K562 (cell line): ENCODE data around the gene GPRC5A. TPM values are rescaled to one million over a fixed set of nuclear protein-coding genes. Genes with fewer than 3 reads are reported as not detected.
A peak's percentile ranks its signal among the peaks of the same experiment; 100 is the strongest.

Experiments used
- BHLHE40 ChIP-seq: IDR thresholded peaks from 2 replicates; pipeline ENCODE4 v1.6.1; 2011; ENCODE audit warnings: low read length, improper control_type of control experiment
- E2F3 ChIP-seq: fragments of 250-450 bp; sonication (Bioruptor Pico); IDR thresholded peaks from 2 replicates; pipeline ENCODE4 v1.4.0; 2020; ENCODE audit warnings: mild to moderate bottlenecking
- ESRRB ChIP-seq: fragments of 250-450 bp; sonication (Bioruptor Pico); IDR thresholded peaks from 2 replicates; pipeline ENCODE4 v1.5.0; 2020; ENCODE audit warnings: mild to moderate bottlenecking, moderate library complexity, borderline replicate concordance
- GATAD2B ChIP-seq: fragments of 450-650 bp; IDR thresholded peaks from 2 replicates; pipeline ENCODE4 v1.6.1; 2017; ENCODE audit warnings: mild to moderate bottlenecking, borderline replicate concordance
- JUNB ChIP-seq: fragments of 450-650 bp; formaldehyde crosslinking; conservative IDR thresholded peaks from 2 replicates; pipeline ENCODE4 v1.4.0; 2020; ENCODE audit warnings: mild to moderate bottlenecking
- L3MBTL2 ChIP-seq: fragments of 450-650 bp; IDR thresholded peaks from 2 replicates; pipeline ENCODE4 v1.6.1; 2016; ENCODE audit warnings: mild to moderate bottlenecking, moderate library complexity
- NFE2 ChIP-seq: IDR thresholded peaks from 2 replicates; pipeline ENCODE4 v1.6.1; 2014; ENCODE audit warnings: antibody characterized with exemption, low read depth
- NFIC ChIP-seq: fragments of 450-650 bp; IDR thresholded peaks from 2 replicates; pipeline ENCODE4 v1.6.1; 2017; ENCODE audit warnings: mild to moderate bottlenecking, inconsistent platforms
- PHF8 ChIP-seq: fragments of 200-600 bp; sonication (generic); IDR thresholded peaks from 2 replicates; pipeline ENCODE4 v1.6.1; 2012; ENCODE audit warnings: mixed run types, mild to moderate bottlenecking, inconsistent platforms, low read length, moderate library complexity, borderline replicate concordance
- RB1 ChIP-seq: fragments of 450-650 bp; IDR thresholded peaks from 2 replicates; pipeline ENCODE4 v1.6.1; 2017; ENCODE audit warnings: low read depth, mild to moderate bottlenecking
- RBFOX2 ChIP-seq: fragments of 200-400 bp; formaldehyde crosslinking; IDR thresholded peaks from 2 replicates; pipeline ENCODE4 v1.6.1; 2017; ENCODE audit warnings: low read depth, mild to moderate bottlenecking, low read length, moderate library complexity
- STAG1 ChIP-seq: sonication (generic); formaldehyde crosslinking; IDR thresholded peaks from 2 replicates; pipeline ENCODE4 v1.5.0; 2020; ENCODE audit warnings: missing genetic modification reagents, borderline replicate concordance
- ZNF134 ChIP-seq: fragments of 250-450 bp; sonication (Bioruptor Pico); conservative IDR thresholded peaks from 2 replicates; pipeline ENCODE4 v1.4.0; 2020
- ZNF239 ChIP-seq: fragments of 250-450 bp; sonication (Bioruptor Pico); IDR thresholded peaks from 2 replicates; pipeline ENCODE4 v1.4.0; 2020; ENCODE audit warnings: mild to moderate bottlenecking
- ZNF347 ChIP-seq: fragments of 450-650 bp; formaldehyde crosslinking; IDR thresholded peaks from 2 replicates; pipeline ENCODE4 v1.4.0; 2020; ENCODE audit warnings: low read depth, mild to moderate bottlenecking, moderate library complexity
- ZNF695 ChIP-seq: fragments of 450-650 bp; formaldehyde crosslinking; IDR thresholded peaks from 2 replicates; pipeline ENCODE4 v1.4.0; 2020; ENCODE audit warnings: mild to moderate bottlenecking, moderate library complexity
- polyA plus RNA-seq, 8 experiments: library from polyadenylated mRNA; depleted of rRNA in 4 of 8; stranded (reverse) in 5 of 8; unstranded in 3 of 8; fragments of >200 nt; fragmentation: Nextera tagmentation in 2 of 8; fragmentation: Illumina TruSeq in 1 of 8; extraction: Ambion mirVana in 2 of 8; extraction: Trizol in 1 of 8; gene quantifications; 2 replicates each; pipeline versions ENCODE4 v1.2.1 to v1.2.3, GENCODE V29; 2011 to 2014; ENCODE audit warnings: inconsistent platforms in 1 of 8, missing spikeins in 1 of 8
- total RNA-seq, 7 experiments: library from RNA; depleted of rRNA in 6 of 7; stranded (reverse); fragments of >200 nt in 6 of 7; fragmentation: Illumina TruSeq in 2 of 7; extraction: Trizol in 2 of 7; gene quantifications; 2 replicates each; pipeline versions ENCODE4 v1.2.1 to v1.2.3, GENCODE V29; 2011 to 2021; ENCODE audit warnings: low replicate concordance in 1 of 7
- TF ChIP-seq, protein P1 (sequence below): fragments of 450-650 bp; formaldehyde crosslinking; IDR thresholded peaks from 2 replicates; pipeline ENCODE4 v1.4.0; 2020; ENCODE audit warnings: mild to moderate bottlenecking, moderate library complexity
- TF ChIP-seq, protein P2 (sequence below): sonication (generic); formaldehyde crosslinking; IDR thresholded peaks from 2 replicates; pipeline ENCODE4 v1.8.0; 2022; ENCODE audit warnings: missing genetic modification reagents, mild to moderate bottlenecking, moderate library complexity, borderline replicate concordance
- TF ChIP-seq, protein P3 (sequence below): fragments of 450-650 bp; formaldehyde crosslinking; IDR thresholded peaks from 2 replicates; pipeline ENCODE4 v1.4.0; 2020; ENCODE audit warnings: mild to moderate bottlenecking, moderate library complexity
- TF ChIP-seq, protein P4 (sequence below): fragments of 250-450 bp; sonication (Bioruptor Pico); IDR thresholded peaks from 2 replicates; pipeline ENCODE4 v1.8.0; 2021; ENCODE audit warnings: moderate library complexity, mild to moderate bottlenecking, inconsistent platforms
- TF ChIP-seq, protein P5 (sequence below), 3 experiments: IDR thresholded peaks in 2 of 3; conservative IDR thresholded peaks in 1 of 3; 2 replicates each; pipeline ENCODE4 v1.5.1; 2011 to 2012; ENCODE audit warnings: low read length in 3 of 3, mild to moderate bottlenecking in 3 of 3, control low read depth in 2 of 3, improper control_type of control experiment in 1 of 3, inconsistent platforms in 1 of 3, low read depth in 1 of 3, mixed read lengths in 1 of 3, moderate library complexity in 1 of 3; ENCODE audit not compliant: insufficient read depth in 2 of 3

GPRC5A gene
- total and polyA plus RNA-seq, 9 of the 15 experiments (the other 6 are each of a cell fraction or from before 2014, with no cell fraction given) = 0.01 to 0.64 (median 0.08) TPM; not detected in 6

DNA sequence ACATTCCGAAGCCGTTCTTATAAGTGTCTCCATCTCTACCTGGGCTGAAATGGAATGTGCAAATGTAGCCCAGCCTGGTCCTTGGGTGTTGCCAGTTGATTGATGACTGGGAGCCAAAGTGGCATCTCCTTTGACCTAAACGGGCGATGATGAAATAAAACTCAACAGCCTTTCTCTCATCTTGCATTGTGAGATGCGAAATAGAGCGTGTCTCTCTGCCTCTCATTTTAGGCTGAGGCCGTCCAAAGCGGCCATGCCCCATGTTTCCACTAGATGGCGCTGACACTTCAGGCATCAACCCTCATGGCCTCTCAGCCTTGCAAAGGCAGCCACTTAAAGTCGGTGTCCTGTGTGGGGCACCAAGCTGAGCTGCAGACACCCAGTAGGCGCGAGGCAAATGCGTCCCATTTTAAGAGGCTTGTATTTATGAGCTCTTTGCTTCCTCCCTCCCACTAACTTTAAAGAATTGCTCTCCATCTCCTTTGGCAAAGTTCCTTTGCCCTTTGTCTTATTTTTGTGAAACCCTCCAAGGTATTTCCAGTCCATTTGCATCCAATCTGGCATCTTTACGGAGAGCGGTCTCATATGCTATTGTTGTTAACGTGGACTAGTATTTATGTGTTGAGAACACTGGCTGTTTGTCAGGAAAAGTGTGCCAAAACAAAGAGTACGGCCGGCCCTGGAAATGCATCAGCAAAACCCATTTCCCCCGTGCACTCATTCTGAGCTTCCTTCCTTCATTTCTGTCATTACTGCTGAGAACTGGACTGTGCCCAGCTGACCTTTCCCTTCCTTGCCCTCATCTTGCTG, 25.0 kb downstream of the GPRC5A start (continued):
- TF ChIP-seq NFE2 = no peak
- TF ChIP-seq, protein P1, sequence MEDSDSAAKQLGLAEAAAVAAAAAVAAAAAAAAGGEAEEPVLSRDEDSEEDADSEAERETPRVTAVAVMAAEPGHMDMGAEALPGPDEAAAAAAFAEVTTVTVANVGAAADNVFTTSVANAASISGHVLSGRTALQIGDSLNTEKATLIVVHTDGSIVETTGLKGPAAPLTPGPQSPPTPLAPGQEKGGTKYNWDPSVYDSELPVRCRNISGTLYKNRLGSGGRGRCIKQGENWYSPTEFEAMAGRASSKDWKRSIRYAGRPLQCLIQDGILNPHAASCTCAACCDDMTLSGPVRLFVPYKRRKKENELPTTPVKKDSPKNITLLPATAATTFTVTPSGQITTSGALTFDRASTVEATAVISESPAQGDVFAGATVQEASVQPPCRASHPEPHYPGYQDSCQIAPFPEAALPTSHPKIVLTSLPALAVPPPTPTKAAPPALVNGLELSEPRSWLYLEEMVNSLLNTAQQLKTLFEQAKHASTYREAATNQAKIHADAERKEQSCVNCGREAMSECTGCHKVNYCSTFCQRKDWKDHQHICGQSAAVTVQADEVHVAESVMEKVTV = peak; percentile 85
- TF ChIP-seq STAG1 (CRISPR knock-in tag) = peak; percentile 44; the same call in 1 of the 2 replicates
- TF ChIP-seq, protein P2, sequence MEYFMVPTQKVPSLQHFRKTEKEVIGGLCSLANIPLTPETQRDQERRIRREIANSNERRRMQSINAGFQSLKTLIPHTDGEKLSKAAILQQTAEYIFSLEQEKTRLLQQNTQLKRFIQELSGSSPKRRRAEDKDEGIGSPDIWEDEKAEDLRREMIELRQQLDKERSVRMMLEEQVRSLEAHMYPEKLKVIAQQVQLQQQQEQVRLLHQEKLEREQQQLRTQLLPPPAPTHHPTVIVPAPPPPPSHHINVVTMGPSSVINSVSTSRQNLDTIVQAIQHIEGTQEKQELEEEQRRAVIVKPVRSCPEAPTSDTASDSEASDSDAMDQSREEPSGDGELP = no peak
- TF ChIP-seq BHLHE40 = 0 out of 2 replicates have a peak, but pooled peaks have one; percentile 17
- TF ChIP-seq, protein P3, sequence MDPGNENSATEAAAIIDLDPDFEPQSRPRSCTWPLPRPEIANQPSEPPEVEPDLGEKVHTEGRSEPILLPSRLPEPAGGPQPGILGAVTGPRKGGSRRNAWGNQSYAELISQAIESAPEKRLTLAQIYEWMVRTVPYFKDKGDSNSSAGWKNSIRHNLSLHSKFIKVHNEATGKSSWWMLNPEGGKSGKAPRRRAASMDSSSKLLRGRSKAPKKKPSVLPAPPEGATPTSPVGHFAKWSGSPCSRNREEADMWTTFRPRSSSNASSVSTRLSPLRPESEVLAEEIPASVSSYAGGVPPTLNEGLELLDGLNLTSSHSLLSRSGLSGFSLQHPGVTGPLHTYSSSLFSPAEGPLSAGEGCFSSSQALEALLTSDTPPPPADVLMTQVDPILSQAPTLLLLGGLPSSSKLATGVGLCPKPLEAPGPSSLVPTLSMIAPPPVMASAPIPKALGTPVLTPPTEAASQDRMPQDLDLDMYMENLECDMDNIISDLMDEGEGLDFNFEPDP (CRISPR knock-in tag) = no peak
- TF ChIP-seq ZNF695 (CRISPR knock-in tag) = no peak
- no peak for TF ChIP-seq RBFOX2
- no peak for TF ChIP-seq E2F3 (CRISPR knock-in tag)
- 0 out of 2 replicates have a peak, but pooled peaks have one; percentile 44 for TF ChIP-seq L3MBTL2
- no peak for TF ChIP-seq PHF8
- no peak for TF ChIP-seq ZNF239 (CRISPR knock-in tag)
- no peak for TF ChIP-seq ZNF134 (CRISPR knock-in tag)
- TF ChIP-seq RB1 = peak; percentile 12; the same call in 1 of the 2 replicates
- TF ChIP-seq, protein P4, sequence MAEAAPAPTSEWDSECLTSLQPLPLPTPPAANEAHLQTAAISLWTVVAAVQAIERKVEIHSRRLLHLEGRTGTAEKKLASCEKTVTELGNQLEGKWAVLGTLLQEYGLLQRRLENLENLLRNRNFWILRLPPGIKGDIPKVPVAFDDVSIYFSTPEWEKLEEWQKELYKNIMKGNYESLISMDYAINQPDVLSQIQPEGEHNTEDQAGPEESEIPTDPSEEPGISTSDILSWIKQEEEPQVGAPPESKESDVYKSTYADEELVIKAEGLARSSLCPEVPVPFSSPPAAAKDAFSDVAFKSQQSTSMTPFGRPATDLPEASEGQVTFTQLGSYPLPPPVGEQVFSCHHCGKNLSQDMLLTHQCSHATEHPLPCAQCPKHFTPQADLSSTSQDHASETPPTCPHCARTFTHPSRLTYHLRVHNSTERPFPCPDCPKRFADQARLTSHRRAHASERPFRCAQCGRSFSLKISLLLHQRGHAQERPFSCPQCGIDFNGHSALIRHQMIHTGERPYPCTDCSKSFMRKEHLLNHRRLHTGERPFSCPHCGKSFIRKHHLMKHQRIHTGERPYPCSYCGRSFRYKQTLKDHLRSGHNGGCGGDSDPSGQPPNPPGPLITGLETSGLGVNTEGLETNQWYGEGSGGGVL (CRISPR knock-in tag) = no peak
- no peak for TF ChIP-seq NFIC
- no peak for TF ChIP-seq GATAD2B
- TF ChIP-seq, protein P5, sequence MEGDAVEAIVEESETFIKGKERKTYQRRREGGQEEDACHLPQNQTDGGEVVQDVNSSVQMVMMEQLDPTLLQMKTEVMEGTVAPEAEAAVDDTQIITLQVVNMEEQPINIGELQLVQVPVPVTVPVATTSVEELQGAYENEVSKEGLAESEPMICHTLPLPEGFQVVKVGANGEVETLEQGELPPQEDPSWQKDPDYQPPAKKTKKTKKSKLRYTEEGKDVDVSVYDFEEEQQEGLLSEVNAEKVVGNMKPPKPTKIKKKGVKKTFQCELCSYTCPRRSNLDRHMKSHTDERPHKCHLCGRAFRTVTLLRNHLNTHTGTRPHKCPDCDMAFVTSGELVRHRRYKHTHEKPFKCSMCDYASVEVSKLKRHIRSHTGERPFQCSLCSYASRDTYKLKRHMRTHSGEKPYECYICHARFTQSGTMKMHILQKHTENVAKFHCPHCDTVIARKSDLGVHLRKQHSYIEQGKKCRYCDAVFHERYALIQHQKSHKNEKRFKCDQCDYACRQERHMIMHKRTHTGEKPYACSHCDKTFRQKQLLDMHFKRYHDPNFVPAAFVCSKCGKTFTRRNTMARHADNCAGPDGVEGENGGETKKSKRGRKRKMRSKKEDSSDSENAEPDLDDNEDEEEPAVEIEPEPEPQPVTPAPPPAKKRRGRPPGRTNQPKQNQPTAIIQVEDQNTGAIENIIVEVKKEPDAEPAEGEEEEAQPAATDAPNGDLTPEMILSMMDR (IDR thresholded peaks at IDR 0.05 in 2 of 3, conservative IDR thresholded peaks at IDR 0.05 in 1 of 3; ENCODE audit: insufficient read depth in 2 of 3, low read depth in 1 of 3, low read length in 3 of 3) = peak; percentile 87 to 94 (median 92)
- no peak for TF ChIP-seq ESRRB (CRISPR knock-in tag)
- TF ChIP-seq ZNF347 (CRISPR knock-in tag) = no peak
- TF ChIP-seq JUNB = no peak
